DND-41 (cell line): ENCODE data around the gene ZDHHC14.
"Not testable (repeated sequence)": the region's sequence is repeated elsewhere in the genome, so short reads cannot be mapped to it uniquely, and the experiment has no call there.

Source experiments
- EZH2 ChIP-seq: IDR thresholded peaks from 3 replicates; pipeline ENCODE4 v1.6.1; 2012; ENCODE audit warnings: borderline replicate concordance, low read depth, mild to moderate bottlenecking, moderate library complexity, low read length, inconsistent platforms; ENCODE audit not compliant: severe bottlenecking
- TF ChIP-seq, protein P1 (sequence below): IDR thresholded peaks from 2 replicates; pipeline ENCODE4 v1.5.1; 2012; ENCODE audit warnings: borderline replicate concordance, low read length, moderate library complexity, mild to moderate bottlenecking; ENCODE audit not compliant: poor library complexity, severe bottlenecking; ENCODE audit errors: extremely low read depth

- TF ChIP-seq, protein P1, sequence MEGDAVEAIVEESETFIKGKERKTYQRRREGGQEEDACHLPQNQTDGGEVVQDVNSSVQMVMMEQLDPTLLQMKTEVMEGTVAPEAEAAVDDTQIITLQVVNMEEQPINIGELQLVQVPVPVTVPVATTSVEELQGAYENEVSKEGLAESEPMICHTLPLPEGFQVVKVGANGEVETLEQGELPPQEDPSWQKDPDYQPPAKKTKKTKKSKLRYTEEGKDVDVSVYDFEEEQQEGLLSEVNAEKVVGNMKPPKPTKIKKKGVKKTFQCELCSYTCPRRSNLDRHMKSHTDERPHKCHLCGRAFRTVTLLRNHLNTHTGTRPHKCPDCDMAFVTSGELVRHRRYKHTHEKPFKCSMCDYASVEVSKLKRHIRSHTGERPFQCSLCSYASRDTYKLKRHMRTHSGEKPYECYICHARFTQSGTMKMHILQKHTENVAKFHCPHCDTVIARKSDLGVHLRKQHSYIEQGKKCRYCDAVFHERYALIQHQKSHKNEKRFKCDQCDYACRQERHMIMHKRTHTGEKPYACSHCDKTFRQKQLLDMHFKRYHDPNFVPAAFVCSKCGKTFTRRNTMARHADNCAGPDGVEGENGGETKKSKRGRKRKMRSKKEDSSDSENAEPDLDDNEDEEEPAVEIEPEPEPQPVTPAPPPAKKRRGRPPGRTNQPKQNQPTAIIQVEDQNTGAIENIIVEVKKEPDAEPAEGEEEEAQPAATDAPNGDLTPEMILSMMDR, result not testable (repeated sequence)
- TF ChIP-seq EZH2, result not testable (repeated sequence)
Measured at GRCh38 chr6:157578527-157578926, 197.5 kb downstream of the ZDHHC14 start.
